ENCODE results near the gene SLC16A13.

The SLC16A13 gene

DNA sequence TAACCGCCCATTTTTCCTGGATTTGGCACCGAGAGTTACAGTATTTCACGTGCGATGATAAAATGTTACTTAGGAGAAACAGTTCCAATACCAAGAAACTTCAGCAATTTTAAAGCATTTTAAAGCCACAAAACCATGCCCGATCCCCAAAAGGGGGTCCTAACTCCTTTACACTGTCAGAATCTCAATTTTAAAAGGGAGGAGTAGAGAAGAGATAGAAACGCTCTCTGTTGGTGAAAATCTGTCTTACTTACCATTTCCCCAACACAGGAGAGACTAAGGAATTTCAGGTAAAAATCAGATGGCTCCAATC lies 23.9 kb upstream of the SLC16A13 start:
- DNase-seq (ENCODE audit: extremely low read depth in 1 of 2, low read depth in 1 of 2): no peak

GRCh38 chr17:7014261-7014994 lies 21.4 kb upstream of the SLC16A13 start:
- peak; percentile 93 to 96 for DNase-seq (ENCODE audit: extremely low read depth in 1 of 2, low read depth in 1 of 2)

DNA sequence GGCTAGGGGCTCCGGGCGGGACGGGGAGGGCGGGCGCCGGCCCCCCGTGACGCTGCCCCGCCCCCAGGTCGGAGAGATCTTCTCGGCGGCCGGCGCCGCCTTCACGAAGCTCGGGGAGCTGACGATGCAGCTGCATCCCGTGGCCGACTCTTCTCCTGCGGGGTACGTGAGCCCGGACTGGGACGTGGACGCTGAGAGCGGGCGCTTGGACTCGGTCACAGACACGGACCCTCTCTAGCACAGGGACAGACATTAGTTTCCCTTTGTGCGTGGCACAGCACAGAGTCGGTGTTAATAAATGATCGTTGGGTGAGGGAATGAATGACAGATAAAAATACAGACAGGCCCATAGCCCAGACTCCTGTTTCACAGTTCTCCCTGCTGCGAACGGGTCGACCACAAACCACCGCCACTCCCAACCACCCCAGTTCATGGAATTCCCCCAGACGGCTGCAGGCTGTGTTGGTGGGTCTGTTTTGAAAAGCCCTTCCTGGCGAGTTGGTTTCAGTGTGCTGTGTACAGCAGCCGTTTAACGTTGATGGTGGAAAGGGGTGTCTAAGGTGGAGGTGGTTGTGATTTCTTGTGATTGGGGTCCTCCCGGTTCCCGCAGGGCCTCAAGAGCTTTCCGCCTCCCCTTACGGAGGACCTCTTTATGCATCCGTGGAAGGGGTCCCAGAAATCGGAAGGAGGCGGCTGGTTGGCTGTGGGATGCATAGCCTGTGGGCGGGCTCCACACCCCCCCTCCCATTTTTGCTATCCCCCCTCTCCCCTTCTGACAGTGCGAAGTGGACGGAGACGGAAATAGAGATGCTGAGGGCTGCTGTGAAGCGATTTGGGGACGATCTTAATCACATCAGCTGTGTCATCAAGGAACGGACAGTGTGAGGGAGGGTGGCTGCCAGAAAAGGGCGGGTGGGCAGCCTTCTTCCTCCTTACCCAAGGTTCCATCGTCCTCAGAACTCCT lies 20.5 kb upstream of the SLC16A13 start:
- peak; percentile 73 to 80 for DNase-seq (ENCODE audit: extremely low read depth in 1 of 2, low read depth in 1 of 2)

DNA sequence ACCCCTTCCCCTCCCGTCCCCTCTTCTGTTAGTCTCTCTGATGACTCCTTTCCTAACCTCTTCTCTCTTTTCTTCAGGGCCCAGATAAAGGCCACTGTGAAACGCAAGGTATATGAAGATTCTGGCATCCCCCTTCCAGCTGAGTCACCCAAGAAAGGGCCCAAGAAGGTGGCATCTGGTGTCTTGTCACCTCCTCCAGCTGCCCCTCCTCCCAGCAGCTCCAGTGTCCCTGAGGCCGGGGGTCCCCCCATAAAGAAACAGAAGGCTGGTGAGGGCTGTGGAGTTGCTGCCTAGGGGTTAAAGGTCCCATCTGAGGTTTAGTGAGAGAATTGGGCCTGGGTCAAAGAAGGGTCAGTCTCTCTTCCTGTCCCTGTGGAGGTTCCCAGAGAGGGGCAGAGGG lies 19.4 kb upstream of the SLC16A13 start:
- no peak for DNase-seq (ENCODE audit: extremely low read depth in 1 of 2, low read depth in 1 of 2)

- DNase-seq (ENCODE audit: extremely low read depth in 1 of 2, low read depth in 1 of 2): no peak
Observed at GRCh38 chr17:7016886-7017826, 18.7 kb upstream of the SLC16A13 start.

DNA sequence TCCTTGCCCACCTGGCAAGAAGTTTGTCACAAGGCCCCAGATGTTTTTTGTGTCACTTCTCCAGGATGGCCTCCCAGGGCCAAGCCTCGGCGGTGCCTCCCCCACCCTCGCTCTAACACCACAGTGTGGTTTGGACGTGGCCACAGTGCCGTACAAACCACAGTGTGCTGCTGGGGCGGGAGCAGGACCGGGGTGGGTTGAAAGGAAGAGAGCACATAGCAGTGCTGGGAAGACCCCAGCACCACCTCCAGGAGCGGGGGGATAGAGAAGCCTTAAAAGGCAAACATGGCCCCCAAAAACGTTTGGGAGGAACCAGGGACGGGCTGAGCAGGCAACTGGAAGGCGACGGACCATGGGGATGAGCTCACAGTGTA lies 18.0 kb upstream of the SLC16A13 start:
- DNase-seq (ENCODE audit: extremely low read depth in 1 of 2, low read depth in 1 of 2): no peak

GRCh38 chr17:7018331-7018964 lies 17.4 kb upstream of the SLC16A13 start:
- DNase-seq (ENCODE audit: extremely low read depth in 1 of 2, low read depth in 1 of 2): no peak

DNA sequence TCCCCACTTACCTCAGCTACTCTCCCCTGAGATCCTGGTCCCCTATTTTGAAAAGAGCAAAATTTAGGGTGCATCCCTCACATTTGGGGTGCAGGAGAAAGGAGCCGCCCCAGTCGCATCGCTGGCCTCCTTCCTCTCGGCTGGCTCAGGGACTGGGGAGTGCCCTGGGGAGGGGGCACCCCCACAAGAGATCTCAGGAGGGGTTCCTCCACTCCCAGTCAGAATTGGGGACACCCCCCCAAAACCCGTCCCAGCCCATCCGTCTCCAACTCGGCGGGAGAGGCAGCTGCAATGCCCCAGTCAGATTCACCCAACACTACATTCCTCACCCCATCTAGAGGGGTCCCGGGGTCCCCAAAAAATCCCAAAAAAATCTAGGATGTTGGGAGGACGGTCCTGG lies 16.4 kb upstream of the SLC16A13 start:
- DNase-seq (ENCODE audit: extremely low read depth in 1 of 2, low read depth in 1 of 2): no peak

GRCh38 chr17:7019839-7020519 lies 15.8 kb upstream of the SLC16A13 start:
- no peak for DNase-seq (ENCODE audit: extremely low read depth in 1 of 2, low read depth in 1 of 2)

- no peak for DNase-seq (ENCODE audit: extremely low read depth in 1 of 2, low read depth in 1 of 2)
Observed at GRCh38 chr17:7020894-7021664, 14.7 kb upstream of the SLC16A13 start.

DNA sequence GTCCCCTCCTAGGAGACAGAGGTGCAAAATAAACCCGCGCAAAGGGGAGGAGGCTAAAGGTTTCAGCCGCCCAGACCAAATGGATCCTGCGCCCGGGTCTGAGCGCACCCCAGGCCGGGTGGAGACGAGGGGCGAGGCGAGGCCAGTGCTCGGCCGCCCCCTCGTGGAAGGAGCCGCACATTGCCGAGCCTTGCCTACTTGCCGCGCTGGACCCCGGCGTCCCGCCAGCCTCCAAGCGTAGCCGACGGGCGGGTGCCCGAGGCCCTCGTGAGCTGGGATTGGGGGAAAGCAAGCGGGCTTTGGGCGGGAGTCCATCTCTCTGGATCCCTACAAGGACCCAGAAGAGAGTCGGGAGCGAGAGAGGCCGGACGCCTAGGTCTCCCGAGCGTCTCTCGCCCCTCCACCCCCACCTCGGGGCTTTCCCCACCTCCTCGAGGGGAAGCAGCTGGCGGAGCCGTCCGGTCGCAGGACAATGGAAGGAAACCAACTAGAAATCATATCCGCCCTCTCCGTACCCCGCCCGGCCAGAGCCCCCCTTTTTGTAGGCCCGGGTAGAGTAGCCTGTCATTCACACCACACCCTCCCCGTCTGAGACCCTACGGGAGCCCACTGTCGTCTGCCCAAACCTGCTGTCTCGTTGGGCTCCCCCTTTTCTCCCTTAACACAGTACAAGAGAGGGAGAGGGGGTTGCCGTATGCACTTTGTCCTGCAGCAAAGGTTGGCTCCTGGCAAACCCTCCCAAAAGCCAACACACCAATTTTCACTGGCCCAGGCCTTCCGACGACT lies 13.6 kb upstream of the SLC16A13 start:
- DNase-seq (ENCODE audit: extremely low read depth in 1 of 2, low read depth in 1 of 2): peak in 1 of 2 donors; percentile 58

- DNase-seq (ENCODE audit: extremely low read depth in 1 of 2, low read depth in 1 of 2): no peak
Observed at GRCh38 chr17:7022781-7023571, 12.8 kb upstream of the SLC16A13 start, which contains the start of gene BCL6B. Gene BCL6B (plus strand): TSS chr17:7023050. CDS start chr17:7023672, 622 bp downstream.

- peak; percentile 87 to 94 for DNase-seq (ENCODE audit: extremely low read depth in 1 of 2, low read depth in 1 of 2)
Observed at GRCh38 chr17:7023576-7024401, 12.0 kb upstream of the SLC16A13 start.

DNA sequence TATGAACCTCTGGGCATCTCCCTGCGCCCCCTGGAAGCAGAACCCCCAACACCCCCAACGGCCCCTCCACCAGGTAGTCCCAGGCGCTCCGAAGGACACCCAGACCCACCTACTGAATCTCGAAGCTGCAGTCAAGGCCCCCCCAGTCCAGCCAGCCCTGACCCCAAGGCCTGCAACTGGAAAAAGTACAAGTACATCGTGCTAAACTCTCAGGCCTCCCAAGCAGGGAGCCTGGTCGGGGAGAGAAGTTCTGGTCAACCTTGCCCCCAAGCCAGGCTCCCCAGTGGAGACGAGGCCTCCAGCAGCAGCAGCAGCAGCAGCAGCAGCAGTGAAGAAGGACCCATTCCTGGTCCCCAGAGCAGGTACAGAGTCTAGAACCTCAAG lies 11.4 kb upstream of the SLC16A13 start:
- no peak for DNase-seq (ENCODE audit: extremely low read depth in 1 of 2, low read depth in 1 of 2)

DNA sequence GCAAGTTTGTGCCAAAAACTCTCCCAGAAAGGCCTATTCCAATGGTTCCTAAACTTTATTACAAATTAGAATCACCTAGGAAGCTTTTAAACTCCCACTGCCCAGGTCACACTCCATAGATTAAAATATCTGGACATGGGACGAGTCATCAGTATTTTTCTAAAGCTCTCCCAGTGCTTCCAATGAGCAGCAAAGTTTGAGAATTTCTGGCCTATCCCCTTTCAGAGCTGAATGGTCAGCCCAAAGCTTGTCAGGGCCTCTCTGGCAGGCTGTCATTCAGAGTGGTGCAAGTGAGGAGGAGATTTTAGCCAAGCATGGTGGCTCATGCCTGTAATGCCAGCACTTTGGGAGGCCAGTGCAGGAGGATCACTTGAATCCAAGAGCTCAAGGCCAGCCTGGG lies 10.6 kb upstream of the SLC16A13 start:
- DNase-seq (ENCODE audit: extremely low read depth in 1 of 2, low read depth in 1 of 2): no peak

GRCh38 chr17:7026471-7027115 lies 9.2 kb upstream of the SLC16A13 start:
- DNase-seq (ENCODE audit: extremely low read depth in 1 of 2, low read depth in 1 of 2): no peak
